HG02759 (cell line): Measurements from ENCODE around the gene CRTC2.

Experiments used
- ATAC-seq: cut with Tn5 transposase; IDR thresholded peaks from one replicate; pipeline ENCODE4 v1.9.1; 2021; ENCODE audit warnings: mild to moderate bottlenecking, moderate library complexity; ENCODE audit not compliant: unreplicated experiment

Gene CRTC2

DNA sequence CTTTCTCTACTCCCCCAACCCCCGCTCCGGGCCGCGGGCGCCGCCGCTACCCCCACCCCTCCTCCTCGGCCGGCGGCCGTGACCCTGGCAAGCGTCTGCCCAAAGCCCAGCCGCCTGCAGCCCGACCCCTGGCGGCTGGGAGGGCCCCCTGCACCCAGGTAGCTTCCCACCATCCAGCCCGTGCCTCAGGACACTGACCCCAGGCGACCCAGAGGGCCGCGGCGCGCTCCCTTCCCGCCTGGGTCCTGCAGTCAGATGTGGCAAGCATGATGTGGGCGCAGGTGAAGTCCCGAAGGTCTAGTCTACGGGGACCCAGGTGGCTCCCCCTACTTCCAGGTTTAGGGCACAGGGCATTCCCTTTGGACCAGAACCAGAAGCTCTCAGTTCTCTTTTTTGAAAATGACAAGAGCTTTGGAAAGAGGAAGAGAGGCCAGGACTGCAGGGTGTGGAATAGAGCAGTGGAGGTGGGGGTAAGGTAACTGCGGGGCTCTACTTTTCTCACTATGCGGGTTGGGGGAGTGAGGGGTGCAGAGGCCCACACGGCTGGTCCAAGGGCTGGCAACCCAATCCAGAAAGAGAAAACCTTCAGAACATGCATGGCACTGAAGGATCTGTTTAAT is 11.7 kb downstream of the CRTC2 start, which contains the start of gene DENND4B:
Gene DENND4B (minus strand): TSS at position 97 of the 620 bp plus-strand sequence. CDS start 2,344 bp downstream, outside the sequence.
- peak; percentile 73 for ATAC-seq

DNA sequence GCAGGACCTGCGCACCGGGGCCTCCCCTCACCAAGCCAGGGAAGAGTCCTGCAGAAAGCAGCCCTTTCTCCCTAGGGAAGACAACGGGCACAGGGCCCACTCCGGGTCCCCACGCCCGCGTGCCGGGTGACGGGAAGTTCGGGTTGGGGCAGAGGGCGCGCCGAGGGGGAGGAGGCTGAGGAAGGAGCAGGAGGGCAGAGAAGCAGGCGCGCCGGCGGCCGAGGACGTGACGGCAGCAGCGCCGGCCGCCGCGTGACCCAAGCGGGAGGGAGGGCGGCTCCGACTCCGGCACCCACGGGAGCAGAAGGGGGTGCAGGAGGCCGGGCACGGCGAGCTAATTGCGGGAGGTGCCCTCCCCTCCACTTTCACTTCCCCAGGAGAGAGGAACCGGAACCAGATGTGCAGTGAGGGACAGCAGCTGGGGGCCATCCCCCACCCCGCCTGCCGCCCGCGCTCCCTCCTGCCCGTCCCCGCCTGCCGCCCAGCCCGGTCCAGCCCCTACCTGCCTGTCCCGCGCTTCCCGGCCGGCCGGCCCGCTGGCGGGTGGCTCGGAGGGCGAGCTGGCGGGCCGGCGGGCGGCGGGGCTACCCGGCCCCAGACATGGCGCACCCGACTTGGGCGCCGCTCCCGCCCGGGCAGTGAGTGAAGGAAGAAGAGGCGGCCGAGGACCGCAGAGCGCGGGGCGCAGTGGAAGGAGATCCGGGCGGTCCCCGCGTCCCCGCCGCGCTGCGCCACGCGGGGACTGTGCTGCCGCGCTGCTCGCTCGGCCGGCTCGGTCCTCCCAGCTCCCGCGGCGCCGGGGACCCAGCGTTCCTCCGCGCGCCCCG is 12.4 kb downstream of the CRTC2 start:
- peak; percentile 80 for ATAC-seq

DNA sequence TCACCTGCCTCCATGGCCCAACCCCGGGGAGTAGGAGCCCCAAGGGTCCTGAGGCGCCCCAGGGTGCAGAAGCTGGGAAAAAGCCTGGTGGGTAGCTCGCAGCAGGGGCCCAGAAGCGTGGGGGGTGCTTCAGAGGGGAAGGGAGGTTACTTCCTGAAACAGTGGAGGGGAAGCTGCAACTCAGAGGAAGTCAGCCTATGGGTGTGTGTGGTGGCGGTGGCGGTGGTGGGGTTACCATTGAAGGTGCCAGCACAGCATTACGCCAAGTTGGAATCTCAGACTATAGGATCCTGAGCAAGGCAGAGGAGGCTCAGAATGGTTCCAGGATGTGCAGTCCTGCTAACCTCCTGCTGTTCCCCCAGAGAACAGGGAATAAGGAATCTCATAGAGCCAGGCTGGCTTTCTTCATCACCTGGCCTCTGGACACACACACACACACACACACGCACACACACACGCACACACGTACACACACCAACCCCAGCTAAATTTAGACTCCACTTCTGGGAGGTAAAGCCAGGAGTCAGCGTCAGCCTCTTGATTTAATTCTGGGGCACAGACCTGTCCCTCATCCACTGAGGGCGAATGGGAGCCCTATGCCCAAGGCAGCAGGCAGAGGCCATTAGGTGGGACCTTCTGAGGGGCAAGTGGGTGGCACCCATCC is 13.1 kb downstream of the CRTC2 start:
- no peak for ATAC-seq

DNA sequence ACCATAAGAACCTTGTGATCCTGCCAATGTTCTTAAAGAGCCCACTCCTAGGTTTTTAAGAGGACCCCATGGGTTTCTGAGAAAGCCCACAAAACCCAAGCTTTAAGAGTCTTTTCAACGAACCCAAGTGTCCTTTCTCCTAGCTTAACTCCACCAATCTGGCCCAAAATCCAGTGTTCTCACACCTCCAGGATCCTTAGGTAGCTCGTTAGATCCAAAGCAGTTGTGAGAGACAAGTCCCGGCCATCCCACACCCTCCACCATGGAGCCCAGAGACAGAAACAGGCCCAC is 13.6 kb downstream of the CRTC2 start:
- no peak for ATAC-seq

DNA sequence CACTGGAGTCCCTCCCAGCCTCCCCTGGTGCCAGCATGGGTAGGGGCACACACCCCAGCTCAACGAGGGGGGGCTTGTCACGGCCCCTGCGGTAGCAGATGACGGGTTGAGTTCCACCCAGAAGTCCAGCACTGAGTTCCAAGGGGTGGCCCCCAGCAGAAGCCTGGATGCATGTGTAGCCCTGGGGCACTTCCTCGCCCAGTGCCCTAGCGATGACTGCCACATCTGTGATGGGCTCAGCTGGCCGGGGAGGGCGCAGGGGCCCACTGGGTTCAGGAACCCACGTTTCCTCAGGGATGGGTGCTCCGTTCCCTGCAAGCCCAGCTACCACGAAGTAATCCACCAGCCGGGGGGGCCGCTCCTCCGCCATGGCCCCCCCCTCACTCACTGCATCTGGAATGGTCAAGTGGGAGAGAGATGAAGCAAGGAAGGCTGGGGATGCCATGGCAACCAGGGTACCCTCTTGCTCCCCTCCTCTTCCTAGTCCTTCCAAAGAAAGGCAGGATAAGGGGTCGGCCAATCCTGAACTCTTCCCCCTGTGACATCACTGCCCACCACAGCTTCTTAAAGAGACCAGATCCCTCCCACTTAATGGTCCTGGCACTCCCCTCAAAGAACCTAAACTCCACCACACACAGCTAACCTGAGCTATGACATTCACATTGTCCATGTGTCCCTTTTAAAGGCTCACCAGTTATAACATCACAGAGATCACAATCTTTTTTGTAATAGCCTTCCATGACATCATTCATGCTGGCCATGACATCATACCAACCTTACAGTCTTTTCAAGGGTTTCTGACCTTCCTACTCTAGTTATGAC is 14.2 kb downstream of the CRTC2 start:
- no peak for ATAC-seq

DNA sequence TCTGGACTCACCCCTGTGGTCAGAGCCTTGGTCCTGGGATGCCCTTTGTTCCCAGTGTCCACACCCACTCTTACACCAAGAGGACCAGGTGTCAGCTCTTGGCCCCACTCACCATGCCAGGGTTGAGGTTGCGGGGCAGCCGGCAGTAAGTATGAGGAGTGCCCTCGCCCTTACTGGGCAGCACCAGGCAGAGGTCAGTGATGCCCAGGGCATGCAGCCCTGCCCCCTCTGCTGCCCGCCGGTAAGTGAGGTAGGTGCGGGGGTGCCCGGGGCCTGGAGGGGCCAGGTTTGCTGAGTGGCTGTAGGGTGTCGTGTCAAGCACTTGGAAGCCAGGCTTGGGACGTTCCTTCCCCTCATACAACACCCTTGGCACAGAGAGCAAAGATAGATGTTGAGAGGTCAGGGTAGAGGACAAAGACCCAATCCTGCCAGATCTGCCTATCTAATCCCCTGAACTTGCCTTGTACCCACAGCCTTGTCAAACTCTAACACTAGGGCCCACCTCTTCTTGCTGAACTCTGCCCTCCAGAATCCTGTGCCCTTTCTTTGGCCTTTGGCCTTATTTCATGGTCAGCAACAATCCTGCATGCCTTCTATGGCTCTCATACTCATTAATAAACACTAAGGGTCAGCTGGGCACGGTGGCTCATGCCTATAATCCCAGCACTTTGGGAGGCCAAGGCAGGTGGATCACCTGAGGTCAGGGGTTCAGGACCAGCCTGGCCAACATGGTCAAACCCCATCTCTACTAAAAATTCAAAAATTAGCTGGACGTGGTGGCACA is 15.5 kb downstream of the CRTC2 start:
- no peak for ATAC-seq

DNA sequence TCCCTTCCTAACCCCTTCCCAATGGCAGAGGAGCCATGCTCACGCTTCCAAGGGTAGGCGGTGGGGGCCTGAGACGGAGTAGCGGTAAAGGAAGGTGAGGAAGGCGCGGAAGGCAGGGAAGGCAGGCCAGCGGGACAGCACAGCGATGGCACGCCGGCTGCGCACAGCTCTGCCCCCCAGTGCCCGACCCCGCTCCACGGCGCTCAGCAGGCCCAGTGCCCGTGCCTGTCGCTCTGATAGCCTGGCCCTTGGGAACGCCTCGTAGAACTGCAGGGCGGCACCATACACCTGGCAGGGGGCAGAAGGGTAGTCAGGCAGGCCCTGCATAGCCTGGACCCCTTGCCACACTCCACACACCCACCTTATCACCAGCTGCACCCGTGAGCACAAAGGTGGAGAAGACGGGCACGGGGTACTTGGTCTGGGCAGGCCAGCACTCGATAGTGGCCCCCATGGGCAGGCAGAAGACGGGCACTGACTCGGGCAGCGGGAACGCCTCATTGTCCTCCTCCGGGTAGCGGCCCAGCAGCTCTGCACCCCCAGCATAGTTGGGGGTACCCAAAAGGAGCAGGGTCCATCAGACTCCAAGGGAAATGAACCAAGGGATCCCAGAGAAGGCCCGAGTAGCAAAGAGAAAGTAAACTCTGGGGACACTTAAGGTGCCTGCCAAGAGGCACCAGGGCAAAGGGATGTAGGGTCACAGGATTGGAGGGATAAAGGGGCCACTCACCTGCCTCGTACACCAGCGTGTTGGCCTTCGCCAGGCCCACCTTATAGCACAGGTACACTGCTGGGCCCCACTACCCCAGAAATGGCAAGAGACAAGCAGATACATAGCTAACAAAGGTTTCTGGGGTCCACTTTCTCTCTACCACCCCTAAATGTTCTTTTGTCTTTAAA is 16.3 kb downstream of the CRTC2 start:
- no peak for ATAC-seq

DNA sequence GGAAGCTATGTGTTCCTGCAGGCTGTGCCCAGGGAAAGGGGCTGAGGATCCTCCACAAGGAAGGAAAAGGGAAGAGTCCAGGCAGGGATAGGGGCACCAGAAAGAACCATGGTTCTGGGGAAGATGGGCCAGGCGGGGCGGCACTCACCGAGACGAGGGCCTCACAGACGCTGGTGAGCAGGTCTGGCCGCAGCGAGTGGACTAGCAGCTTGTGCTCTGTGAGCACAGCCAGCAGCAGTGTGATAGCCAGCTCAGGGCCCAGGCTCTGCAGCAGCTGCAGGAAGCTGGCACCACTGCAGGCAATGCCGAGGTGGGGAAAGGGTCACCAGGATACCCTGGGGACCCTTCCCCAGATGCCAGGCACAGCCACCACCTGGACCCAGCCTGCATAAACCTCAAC is 17.7 kb downstream of the CRTC2 start:
- no peak for ATAC-seq

DNA sequence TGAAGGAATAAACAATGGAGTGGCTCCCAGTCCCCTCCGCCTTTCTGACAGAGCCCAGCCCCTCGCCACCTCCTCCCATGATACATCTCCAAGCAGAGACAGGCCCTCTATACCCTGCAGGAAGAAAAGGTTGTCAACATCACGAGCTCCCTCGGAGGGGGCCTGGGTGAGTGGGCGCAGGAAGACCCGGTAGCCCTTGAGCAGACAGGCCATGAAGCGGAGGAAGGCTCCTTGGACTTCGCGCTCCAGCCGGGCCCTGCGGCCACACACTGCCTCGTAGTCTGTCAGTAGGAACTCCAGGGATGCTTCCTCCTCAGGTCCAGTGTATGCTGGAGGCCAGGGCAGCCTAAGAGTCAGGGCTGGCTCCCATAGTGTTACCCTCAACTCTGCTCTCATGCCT is 18.9 kb downstream of the CRTC2 start:
- no peak for ATAC-seq

DNA sequence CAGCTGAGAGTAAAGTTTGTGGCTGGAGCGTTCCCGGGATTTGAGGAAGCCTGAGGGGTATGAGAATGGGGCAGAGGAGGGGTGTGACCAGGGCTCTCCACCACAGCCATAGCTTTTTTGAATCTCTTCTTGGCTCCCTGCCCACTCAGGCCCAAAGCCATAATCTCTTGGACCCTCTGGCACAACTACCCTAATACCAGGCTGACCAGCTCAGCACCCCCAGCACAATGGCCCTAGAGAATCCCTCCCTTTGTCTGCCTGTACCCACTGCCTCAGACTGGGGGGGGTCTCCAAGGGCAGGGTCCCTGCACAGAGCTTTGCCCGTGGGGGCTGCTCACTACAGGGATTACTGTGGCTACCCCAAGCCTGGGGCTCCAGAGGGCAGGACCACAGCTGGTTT is 19.4 kb downstream of the CRTC2 start:
- ATAC-seq = no peak

DNA sequence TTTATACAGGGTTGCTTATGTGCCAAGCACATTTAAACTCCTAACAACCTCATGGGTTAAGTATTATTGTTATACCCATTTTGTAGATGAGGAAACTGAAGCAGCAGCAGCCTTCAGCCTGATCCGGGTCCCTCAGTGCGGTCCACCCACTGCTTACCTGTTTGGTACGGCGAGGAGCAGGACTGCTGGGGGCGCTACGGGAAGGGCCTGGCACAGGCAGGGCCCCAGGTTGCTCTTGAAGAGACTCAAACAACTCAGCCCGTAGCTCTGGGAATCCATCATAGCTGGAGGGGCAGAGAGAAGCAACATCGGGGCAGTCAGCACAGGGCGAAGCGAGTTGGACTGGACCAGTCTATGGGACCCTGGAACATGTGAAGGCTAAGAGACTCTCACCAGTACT is 21.1 kb downstream of the CRTC2 start:
- ATAC-seq = no peak

DNA sequence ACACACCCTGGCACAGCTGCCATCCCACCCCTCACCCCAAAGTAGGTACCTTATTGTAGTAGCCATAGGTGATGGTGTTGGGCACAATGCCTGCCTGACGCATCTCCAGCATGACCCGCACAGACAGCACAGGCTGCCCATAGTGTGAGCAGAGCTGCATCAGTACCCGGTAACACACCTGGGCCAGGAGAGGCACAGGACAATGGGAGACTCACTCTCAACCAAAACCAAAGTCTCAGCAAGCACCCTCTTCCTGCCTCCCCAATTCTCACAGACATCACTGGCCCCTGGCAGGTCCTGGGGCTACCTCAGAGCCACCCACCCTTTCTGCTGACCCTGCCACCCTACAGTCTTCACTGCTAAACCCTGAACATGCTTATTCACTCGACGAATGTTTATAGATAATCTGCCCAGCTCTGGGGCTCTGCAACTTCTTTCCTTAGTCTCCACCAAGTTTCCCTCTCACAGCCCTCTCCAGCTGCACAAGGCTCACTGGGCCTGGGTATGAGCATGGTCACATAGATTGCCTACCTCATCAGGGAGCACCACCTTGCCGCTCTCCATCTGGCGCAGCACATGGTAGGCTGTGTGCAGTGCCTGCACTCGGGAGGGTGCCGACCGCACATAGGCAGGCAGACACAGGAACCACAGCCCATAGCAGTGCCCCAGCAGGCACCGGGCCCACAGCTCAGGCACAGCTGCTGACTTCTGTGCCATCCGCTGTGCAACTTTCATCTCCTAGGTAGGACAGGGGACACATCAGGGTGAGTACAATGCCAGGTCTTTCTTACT is 22.2 kb downstream of the CRTC2 start:
- ATAC-seq = no peak

DNA sequence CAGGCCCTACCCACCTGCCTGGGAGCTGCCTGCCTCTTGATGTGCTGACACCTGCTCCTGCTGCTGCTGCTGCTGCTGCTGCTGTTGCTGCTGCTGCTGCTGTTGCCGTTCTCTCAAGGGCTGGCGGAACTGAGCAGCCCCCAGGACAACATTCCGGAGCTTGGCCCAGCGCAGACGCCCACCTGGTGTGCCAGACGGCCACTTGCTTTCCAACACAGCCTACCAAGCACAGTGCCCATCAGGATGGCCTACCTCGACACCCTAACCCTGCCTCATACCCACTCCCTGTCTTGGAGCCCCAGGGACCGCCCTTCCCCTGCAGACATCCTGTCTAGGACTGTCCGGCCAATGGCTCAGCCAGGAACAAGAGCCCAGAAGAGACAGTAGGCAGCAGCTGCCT is 23.7 kb downstream of the CRTC2 start:
- ATAC-seq = no peak

DNA sequence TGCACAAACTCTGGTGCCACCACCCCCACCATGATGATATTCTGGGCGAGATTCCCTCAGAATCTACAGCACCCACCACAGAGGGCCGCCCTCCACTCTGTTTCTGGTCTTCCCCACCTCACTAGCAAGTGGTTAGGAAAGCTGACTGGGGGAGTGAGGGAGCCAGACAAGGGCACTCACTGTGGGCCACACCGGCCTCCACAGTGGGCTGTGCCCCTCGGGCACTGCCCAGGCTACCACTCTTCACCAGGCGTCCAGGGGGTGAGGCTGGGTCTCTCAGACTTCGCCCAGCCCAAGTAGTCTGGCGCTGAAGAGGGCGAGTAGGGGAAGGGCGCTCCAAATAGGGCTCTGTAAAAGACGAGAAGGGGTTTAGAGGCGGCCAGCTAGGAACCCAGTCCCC is 24.5 kb downstream of the CRTC2 start:
- no peak for ATAC-seq

DNA sequence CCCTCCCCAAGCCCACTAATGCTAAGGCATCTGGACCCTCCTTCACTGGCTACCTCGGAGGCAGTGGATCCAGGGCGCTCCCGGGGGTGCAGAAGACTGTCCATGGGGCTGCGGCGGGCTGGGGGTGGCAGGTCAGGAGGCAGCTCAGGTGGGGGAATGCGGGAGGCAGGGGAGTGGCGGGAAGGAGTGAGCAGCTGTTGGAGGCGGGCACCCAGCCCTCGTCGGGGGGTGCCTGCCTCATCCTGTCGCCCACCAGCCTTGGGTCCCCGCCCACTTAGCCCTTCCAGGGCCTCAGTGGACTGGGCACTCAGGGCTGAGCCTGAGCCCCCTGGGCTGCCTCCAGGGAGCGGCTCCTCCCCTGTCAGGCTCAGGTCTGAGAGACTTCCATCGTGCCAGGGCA is 25.0 kb downstream of the CRTC2 start:
- no peak for ATAC-seq

DNA sequence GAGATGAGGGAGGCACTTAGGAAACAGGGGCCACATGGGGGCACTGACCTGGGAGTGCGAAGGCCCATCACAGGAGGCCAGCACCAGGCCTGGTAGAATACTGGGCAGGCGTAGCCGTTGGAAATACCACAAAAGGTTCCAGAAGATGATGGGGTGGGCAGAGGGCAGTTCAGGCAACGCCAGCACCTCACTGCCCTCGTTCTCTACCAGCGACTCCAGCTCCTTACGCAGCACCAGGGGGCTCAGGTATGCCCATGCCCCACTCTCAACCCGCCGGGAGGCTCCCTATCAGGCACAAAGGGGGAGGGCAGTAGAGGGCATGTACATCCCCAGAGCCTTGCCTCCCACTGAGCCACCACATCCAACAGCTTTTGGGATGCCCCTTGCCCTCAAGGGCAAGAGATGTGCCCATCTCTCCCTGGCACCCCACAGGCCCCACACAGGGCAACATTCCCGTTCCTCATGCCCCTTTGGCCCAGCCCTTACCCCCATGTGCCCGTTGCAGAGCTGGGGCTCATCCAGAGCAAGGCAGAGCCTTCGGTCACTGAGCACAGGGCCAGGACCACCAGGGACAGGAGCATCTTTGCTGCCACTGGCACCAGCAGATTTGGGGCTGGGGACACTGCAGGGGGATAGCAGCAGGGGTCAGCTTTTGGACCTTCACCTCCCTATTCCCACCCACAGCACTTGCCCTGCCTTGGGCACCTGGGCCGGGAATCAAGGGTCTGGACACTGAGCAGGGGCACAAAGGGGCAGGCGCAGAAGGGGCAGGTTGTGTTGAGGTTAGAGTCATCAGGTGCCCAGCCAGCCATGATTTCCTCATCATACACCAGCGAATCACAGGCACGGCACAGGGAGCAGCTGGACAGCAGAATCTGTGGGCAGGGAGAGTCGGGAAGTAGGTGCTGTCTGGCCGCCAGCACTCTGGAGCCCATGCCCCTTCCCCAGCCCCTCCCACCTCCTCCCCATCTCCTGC is 26.0 kb downstream of the CRTC2 start:
- no peak for ATAC-seq
